Hepatocyte (in vitro differentiated cells): Measurements from ENCODE around the gene KLHL18. TPM values are rescaled to one million over a fixed set of nuclear protein-coding genes. Genes with fewer than 3 reads are reported as not detected.

Experiments used
- DNase-seq: peaks from one replicate; pipeline ENCODE4 v3.0.0-alpha.2; 2016; ENCODE audit warnings: low spot score
- H2AFZ ChIP-seq: fragments of 200-600 bp; sonication (generic); 2 replicates; pipeline ENCODE4 v1.6.0; 2016; ENCODE audit warnings: antibody characterized with exemption, mild to moderate bottlenecking
- H3K27ac ChIP-seq: fragments of 200-600 bp; sonication (generic); 2 replicates; pipeline ENCODE4 v1.5.1; 2016; ENCODE audit warnings: mild to moderate bottlenecking
- H3K27me3 ChIP-seq: fragments of 200-600 bp; sonication (generic); 2 replicates; pipeline ENCODE4 v1.6.1; 2016
- H3K36me3 ChIP-seq: fragments of 200-600 bp; sonication (generic); replicated peaks from 2 replicates; pipeline ENCODE4 v1.5.1; 2016; ENCODE audit warnings: low read depth; ENCODE audit not compliant: insufficient read depth
- H3K4me1 ChIP-seq: fragments of 200-600 bp; sonication (generic); 2 replicates; pipeline ENCODE4 v1.5.1; 2016; ENCODE audit warnings: mild to moderate bottlenecking, moderate library complexity; ENCODE audit not compliant: insufficient read depth
- H3K4me2 ChIP-seq: fragments of 200-600 bp; sonication (generic); 2 replicates; pipeline ENCODE4 v1.6.0; 2016
- H3K4me3 ChIP-seq: fragments of 200-600 bp; sonication (generic); 2 replicates; pipeline ENCODE4 v1.5.1; 2016; ENCODE audit warnings: mild to moderate bottlenecking
- H3K79me2 ChIP-seq: fragments of 200-600 bp; sonication (generic); 2 replicates; pipeline ENCODE4 v1.6.0; 2017; ENCODE audit warnings: mild to moderate bottlenecking
- H3K9me2 ChIP-seq: fragments of 200-600 bp; sonication (generic); replicated peaks from 2 replicates; pipeline ENCODE4 v1.6.0; 2017; ENCODE audit warnings: mild to moderate bottlenecking; ENCODE audit not compliant: insufficient read depth
- H3K9me3 ChIP-seq: fragments of 200-600 bp; sonication (generic); 2 replicates; pipeline ENCODE4 v1.5.1; 2016; ENCODE audit warnings: low read depth, mild to moderate bottlenecking
- H4K20me1 ChIP-seq: fragments of 200-600 bp; sonication (generic); 2 replicates; pipeline ENCODE4 v1.6.0; 2016; ENCODE audit warnings: mild to moderate bottlenecking; ENCODE audit not compliant: insufficient read depth, poor library complexity, severe bottlenecking
- EZH2 ChIP-seq: fragments of 200-600 bp; sonication (generic); IDR thresholded peaks from 2 replicates; pipeline ENCODE4 v1.6.1; 2016; ENCODE audit warnings: antibody characterized with exemption, mild to moderate bottlenecking, borderline replicate concordance
- EZH2phosphoT487 ChIP-seq: fragments of 200-600 bp; sonication (generic); IDR thresholded peaks from one replicate; pipeline ENCODE4 v1.6.1; 2018; ENCODE audit warnings: antibody characterized with exemption, mild to moderate bottlenecking, low read depth, moderate library complexity; ENCODE audit not compliant: unreplicated experiment, severe bottlenecking
- WGBS: methylation state at CpG from one replicate; pipeline ENCODE4 v1.1.6; 2016; ENCODE audit warnings: low lambda C conversion rate; ENCODE audit errors: missing lambda C conversion rate; 5-methylcytosine and 5-hydroxymethylcytosine counted together
- polyA plus RNA-seq: library from polyadenylated mRNA; unstranded; fragments of >200 nt; fragmentation: Nextera tagmentation; extraction: Ambion mirVana; gene quantifications from 2 replicates; pipeline ENCODE4 v1.2.1, GENCODE V29; 2016
- total RNA-seq: library from RNA; depleted of rRNA; stranded (reverse); fragments of >200 nt; gene quantifications from 2 replicates; pipeline ENCODE4 v1.2.3, GENCODE V29; 2014
- TF ChIP-seq, protein P1 (sequence below): fragments of 200-600 bp; sonication (generic); IDR thresholded peaks from 2 replicates; pipeline ENCODE4 v1.5.1; 2016; ENCODE audit warnings: antibody characterized with exemption, mild to moderate bottlenecking; ENCODE audit not compliant: poor library complexity

Gene KLHL18
- total and polyA plus RNA-seq, 2 experiments from 2014 or later = 11.6 to 13.6 TPM

DNA sequence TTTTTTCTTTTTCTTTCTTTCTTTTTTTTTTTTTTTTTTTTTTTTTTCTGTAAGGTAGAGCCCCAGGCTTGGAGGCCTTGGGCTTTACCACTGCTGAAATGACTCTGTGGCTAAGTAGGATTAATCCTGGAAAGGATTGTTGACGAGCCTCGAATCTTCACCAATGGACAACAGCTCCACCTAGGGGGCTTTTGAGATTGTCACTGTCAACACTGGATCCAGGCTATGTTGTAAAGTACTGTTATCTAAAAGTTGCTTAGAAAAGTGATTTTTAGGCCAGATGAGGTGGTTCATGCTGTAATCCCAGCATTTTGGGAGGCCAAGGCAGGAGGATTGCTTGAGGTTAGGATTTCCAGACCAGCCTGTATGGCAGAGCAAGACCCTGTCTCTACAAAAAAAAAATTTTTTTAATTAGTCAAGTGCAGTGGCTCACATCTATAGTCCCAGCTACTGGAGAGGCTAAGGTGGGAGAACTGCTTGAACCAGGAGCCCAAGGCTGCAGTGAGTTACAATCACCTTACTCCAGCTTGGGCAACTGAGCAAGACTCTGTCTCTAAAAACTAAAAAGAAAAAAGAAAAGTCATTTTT is 41.6 kb downstream of the KLHL18 start:
- DNase-seq = peak; percentile 89
- Histone ChIP-seq H3K9me2 (no peaks in the 10 kb centered on the region), H3K27me3 (no peaks in the 10 kb centered on the region), H4K20me1 (no peaks in the 10 kb centered on the region), H3K4me2 (no peak overlapping the region), H3K36me3 (no peaks in the 10 kb centered on the region), H3K9me3 (no peaks in the 10 kb centered on the region), H3K4me3 (no peak overlapping the region), H3K79me2 (no peaks in the 10 kb centered on the region), H3K4me1 (no peaks in the 10 kb centered on the region), H2AFZ (no peak overlapping the region), H3K27ac (no peak overlapping the region)
- WGBS = 2% methylated on average over 2 of the region's 2 CpGs
- TF ChIP-seq EZH2phosphoT487 = no peak
- TF ChIP-seq, protein P1, sequence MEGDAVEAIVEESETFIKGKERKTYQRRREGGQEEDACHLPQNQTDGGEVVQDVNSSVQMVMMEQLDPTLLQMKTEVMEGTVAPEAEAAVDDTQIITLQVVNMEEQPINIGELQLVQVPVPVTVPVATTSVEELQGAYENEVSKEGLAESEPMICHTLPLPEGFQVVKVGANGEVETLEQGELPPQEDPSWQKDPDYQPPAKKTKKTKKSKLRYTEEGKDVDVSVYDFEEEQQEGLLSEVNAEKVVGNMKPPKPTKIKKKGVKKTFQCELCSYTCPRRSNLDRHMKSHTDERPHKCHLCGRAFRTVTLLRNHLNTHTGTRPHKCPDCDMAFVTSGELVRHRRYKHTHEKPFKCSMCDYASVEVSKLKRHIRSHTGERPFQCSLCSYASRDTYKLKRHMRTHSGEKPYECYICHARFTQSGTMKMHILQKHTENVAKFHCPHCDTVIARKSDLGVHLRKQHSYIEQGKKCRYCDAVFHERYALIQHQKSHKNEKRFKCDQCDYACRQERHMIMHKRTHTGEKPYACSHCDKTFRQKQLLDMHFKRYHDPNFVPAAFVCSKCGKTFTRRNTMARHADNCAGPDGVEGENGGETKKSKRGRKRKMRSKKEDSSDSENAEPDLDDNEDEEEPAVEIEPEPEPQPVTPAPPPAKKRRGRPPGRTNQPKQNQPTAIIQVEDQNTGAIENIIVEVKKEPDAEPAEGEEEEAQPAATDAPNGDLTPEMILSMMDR = peak; percentile 83
- TF ChIP-seq EZH2 = no peak

DNA sequence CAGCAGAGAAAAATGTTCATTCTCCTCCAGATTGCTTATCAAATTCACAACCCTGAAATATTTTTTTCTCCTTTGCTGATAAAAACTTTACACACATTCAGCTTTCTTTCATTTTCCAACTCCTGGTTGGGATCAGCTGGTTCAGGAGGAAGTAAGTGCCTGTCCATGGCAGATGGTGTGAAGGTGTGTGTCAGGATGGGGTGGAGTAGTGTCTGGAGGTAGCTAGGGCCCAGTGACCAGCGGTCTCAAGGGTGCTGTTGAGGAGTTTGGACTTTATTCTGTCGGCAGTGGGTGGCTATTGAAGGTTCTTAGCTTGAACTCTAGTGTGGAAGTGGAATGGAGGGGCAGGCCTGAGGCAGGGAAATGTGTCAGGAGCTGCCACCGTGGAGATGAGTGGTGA is 51.2 kb downstream of the KLHL18 start:
- Histone ChIP-seq H3K36me3 (no peaks in the 10 kb centered on the region), H3K79me2 (no peaks in the 10 kb centered on the region), H3K4me2 (no peak overlapping the region), H3K27me3 (no peaks in the 10 kb centered on the region), H4K20me1 (no peaks in the 10 kb centered on the region), H3K4me3 (no peak overlapping the region), H3K27ac (no peak overlapping the region), H3K9me3 (no peaks in the 10 kb centered on the region), H3K9me2 (no peaks in the 10 kb centered on the region), H3K4me1 (no peaks in the 10 kb centered on the region), H2AFZ (no peak overlapping the region)
- TF ChIP-seq EZH2phosphoT487 = no peak
- TF ChIP-seq EZH2 = no peak
- TF ChIP-seq, protein P1 = no peak
- 86% methylated on average over 3 of the region's 3 CpGs for WGBS
- DNase-seq = no peak

DNA sequence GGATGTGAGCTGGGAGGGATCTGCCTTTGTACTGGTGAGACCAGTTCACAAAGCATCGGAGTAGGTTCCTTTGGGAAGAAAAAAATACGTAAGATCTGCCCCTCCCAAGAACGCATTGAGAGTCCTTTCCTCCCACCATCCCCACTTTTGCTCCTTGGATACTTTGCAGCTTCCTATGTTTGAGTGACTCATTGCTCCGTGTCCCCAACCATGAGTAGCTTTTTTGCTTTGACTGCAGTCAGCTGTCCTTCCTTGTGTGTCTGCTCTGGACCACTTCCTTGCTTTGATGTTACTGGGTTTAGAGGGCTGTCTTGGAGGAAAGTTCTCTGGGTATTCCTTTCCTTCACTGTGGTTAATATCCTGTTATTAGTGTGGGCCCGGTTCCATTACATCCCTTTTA is 54.9 kb downstream of the KLHL18 start:
- H3K4me3 ChIP-seq = no peak overlapping the region
- H3K79me2 ChIP-seq = no peaks in the 10 kb centered on the region
- no peak for TF ChIP-seq EZH2
- TF ChIP-seq, protein P1 = no peak
- no peak for TF ChIP-seq EZH2phosphoT487
- no peaks in the 10 kb centered on the region for H3K4me1 ChIP-seq
- H4K20me1 ChIP-seq = no peaks in the 10 kb centered on the region
- no peaks in the 10 kb centered on the region for H3K27me3 ChIP-seq
- no peak overlapping the region for H3K4me2 ChIP-seq
- H3K27ac ChIP-seq = no peak overlapping the region
- DNase-seq = no peak
- H3K9me2 ChIP-seq = no peaks in the 10 kb centered on the region
- WGBS = 95% methylated on average over 5 of the region's 5 CpGs
- no peak overlapping the region for H2AFZ ChIP-seq
- H3K36me3 ChIP-seq = no peaks in the 10 kb centered on the region
- H3K9me3 ChIP-seq = no peaks in the 10 kb centered on the region

DNA sequence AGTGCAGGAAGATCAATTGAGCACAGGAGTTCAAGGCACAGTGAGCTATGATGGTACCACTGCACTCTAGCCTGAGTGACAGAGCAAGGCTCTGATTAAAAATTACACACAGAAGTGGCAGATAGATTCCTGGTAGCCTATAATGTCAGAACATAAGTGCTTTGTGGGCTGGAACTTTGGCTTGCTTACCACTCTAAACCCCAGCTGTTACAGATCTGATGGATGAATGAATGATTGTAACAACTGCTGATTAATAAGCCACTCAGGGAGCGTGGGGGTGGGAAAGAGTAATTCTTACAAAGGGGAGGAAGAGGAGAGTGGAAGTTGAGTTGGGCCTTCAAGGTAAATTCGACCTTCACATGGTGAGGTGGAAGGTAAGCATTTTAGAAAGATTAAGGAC is 57.2 kb downstream of the KLHL18 start:
- Histone ChIP-seq H3K36me3 (no peaks in the 10 kb centered on the region), H3K4me2 (no peak overlapping the region), H3K79me2 (no peaks in the 10 kb centered on the region), H3K27me3 (no peaks in the 10 kb centered on the region), H2AFZ (no peak overlapping the region), H3K4me1 (no peaks in the 10 kb centered on the region), H3K9me3 (no peaks in the 10 kb centered on the region), H4K20me1 (no peaks in the 10 kb centered on the region), H3K4me3 (no peak overlapping the region), H3K9me2 (no peaks in the 10 kb centered on the region), H3K27ac (no peak overlapping the region)
- 97% methylated on average over 2 of the region's 2 CpGs for WGBS
- no peak for DNase-seq
- TF ChIP-seq EZH2 (no peak), EZH2phosphoT487 (no peak)
- TF ChIP-seq, protein P1 = no peak
